DND-41 (cell line): ENCODE data around the gene RTF1.
A peak's percentile ranks its signal among the peaks of the same experiment; 100 is the strongest.

ENCODE experiments used
- ATAC-seq: fragments of 200-7000 bp; cut with Tn5 transposase; 3 replicates; pipeline ENCODE4 v1.9.1; 2021; ENCODE audit warnings: low read depth; ENCODE audit not compliant: insufficient read depth
- DNase-seq: peaks from one replicate; pipeline ENCODE4 v3.0.0-alpha.2; 2020
- H2AFZ ChIP-seq: 2 replicates; pipeline ENCODE4 v1.6.0; 2012; ENCODE audit warnings: low read depth, low read length
- H3K27ac ChIP-seq: 2 replicates; pipeline ENCODE4 v1.5.1; 2012; ENCODE audit warnings: low read length, inconsistent platforms
- H3K27me3 ChIP-seq: fragments of 200-600 bp; sonication (generic); 2 replicates; pipeline ENCODE4 v1.6.0; 2012; ENCODE audit warnings: low read length, mild to moderate bottlenecking, inconsistent platforms; ENCODE audit not compliant: insufficient read depth, poor library complexity
- H3K36me3 ChIP-seq: 2 replicates; pipeline ENCODE4 v1.5.1; 2012; ENCODE audit warnings: low read length, inconsistent platforms; ENCODE audit not compliant: insufficient read depth
- H3K4me1 ChIP-seq: 2 replicates; pipeline ENCODE4 v1.5.1; 2012; ENCODE audit warnings: mild to moderate bottlenecking, low read length; ENCODE audit not compliant: insufficient read depth
- H3K4me2 ChIP-seq: 2 replicates; pipeline ENCODE4 v1.6.0; 2012; ENCODE audit warnings: mild to moderate bottlenecking, moderate library complexity, low read length, inconsistent platforms; ENCODE audit not compliant: insufficient read depth
- H3K4me3 ChIP-seq, 2 experiments: fragments of 200-600 bp in 1 of 2; shearing (Covaris generic) in 1 of 2; 2 replicates each; pipeline ENCODE4 v1.5.1; 2012 to 2016; ENCODE audit warnings: inconsistent platforms in 2 of 2, low read length in 2 of 2, mild to moderate bottlenecking in 2 of 2, low read depth in 1 of 2, moderate library complexity in 1 of 2
- H3K79me2 ChIP-seq: 2 replicates; pipeline ENCODE4 v1.6.0; 2012; ENCODE audit warnings: low read length, inconsistent platforms; ENCODE audit not compliant: insufficient read depth
- H3K9ac ChIP-seq: 2 replicates; pipeline ENCODE4 v1.6.0; 2012; ENCODE audit warnings: low read depth, mild to moderate bottlenecking, inconsistent platforms, low read length, moderate library complexity
- H3K9me3 ChIP-seq: 2 replicates; pipeline ENCODE4 v1.5.1; 2012; ENCODE audit warnings: low read length, moderate library complexity, mild to moderate bottlenecking, inconsistent platforms; ENCODE audit not compliant: insufficient read depth, severe bottlenecking
- H4K20me1 ChIP-seq: 2 replicates; pipeline ENCODE4 v1.6.0; 2012; ENCODE audit warnings: low read length; ENCODE audit not compliant: insufficient read depth
- CTCF ChIP-seq: IDR thresholded peaks from 2 replicates; pipeline ENCODE4 v1.5.1; 2012; ENCODE audit warnings: borderline replicate concordance, low read length, moderate library complexity, mild to moderate bottlenecking; ENCODE audit not compliant: poor library complexity, severe bottlenecking; ENCODE audit errors: extremely low read depth
- EZH2 ChIP-seq: IDR thresholded peaks from 3 replicates; pipeline ENCODE4 v1.6.1; 2012; ENCODE audit warnings: borderline replicate concordance, low read depth, mild to moderate bottlenecking, moderate library complexity, low read length, inconsistent platforms; ENCODE audit not compliant: severe bottlenecking

The RTF1 gene

GRCh38 chr15:41462084-41462795, 45.3 kb downstream of the RTF1 start:
- Histone ChIP-seq H3K79me2 (no peaks in the 10 kb centered on the region), H3K4me2 (no peak overlapping the region), H3K36me3 (peaks cover 61% of the 10 kb centered on the region), H4K20me1 (no peaks in the 10 kb centered on the region; the same call in 1 of the 2 replicates), H3K9ac (no peak overlapping the region), H3K4me3 (no peak overlapping the region), H3K9me3 (no peaks in the 10 kb centered on the region), H3K27ac (no peak overlapping the region), H2AFZ (no peak overlapping the region), H3K27me3 (no peaks in the 10 kb centered on the region), H3K4me1 (no peaks in the 10 kb centered on the region)
- ATAC-seq (no peak), DNase-seq (no peak)
- TF ChIP-seq EZH2 (no peak), CTCF (no peak)

GRCh38 chr15:41464889-41465580, 48.1 kb downstream of the RTF1 start:
- H3K27me3 ChIP-seq, result no peaks in the 10 kb centered on the region

DNA sequence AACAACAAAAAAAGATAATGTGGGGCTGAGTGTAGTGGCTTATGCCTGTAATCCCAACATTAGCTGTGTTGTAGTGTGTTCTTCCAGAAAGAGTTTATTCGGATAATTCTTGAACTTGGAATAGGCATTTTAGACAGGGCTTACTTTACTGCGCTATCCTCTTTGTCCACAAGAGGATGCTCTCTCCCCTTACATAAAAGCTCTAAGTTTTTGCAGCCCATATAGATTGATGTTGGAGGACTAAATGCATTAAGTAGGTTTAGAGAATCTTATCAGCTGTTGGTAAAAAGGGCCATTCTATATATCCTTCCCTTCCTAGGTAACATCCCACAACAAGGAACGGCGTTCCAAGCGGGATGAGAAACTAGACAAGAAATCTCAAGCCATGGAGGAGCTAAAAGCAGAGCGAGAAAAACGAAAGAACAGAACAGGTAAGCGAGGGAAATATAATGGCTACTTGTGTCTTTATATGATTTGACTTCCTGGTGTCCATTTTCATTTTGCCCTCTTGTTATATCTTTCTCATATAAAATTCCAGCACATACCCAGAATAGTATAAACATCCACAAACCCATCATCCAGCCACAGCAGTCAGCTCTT, 49.0 kb downstream of the RTF1 start:
- peak; percentile 74 for ATAC-seq
- Histone ChIP-seq H3K4me2 (no peak overlapping the region), H3K79me2 (no peaks in the 10 kb centered on the region), H3K9ac (no peak overlapping the region), H4K20me1 (no peaks in the 10 kb centered on the region; the same call in 1 of the 2 replicates), H2AFZ (no peak overlapping the region), H3K36me3 (peaks cover 67% of the 10 kb centered on the region), H3K4me3 (no peak overlapping the region), H3K27ac (no peak overlapping the region), H3K27me3 (no peaks in the 10 kb centered on the region), H3K4me1 (no peaks in the 10 kb centered on the region), H3K9me3 (no peaks in the 10 kb centered on the region)
- peak; percentile 19 for DNase-seq
- TF ChIP-seq EZH2 (no peak), CTCF (peak; percentile 90)

More at GRCh38 chr15:41464889-41465580, 48.1 kb downstream of the RTF1 start:
- Histone ChIP-seq H3K4me2 (no peak overlapping the region), H3K79me2 (no peaks in the 10 kb centered on the region), H3K27ac (no peak overlapping the region), H3K4me1 (no peaks in the 10 kb centered on the region), H2AFZ (no peak overlapping the region), H3K9me3 (no peaks in the 10 kb centered on the region), H4K20me1 (no peaks in the 10 kb centered on the region; the same call in 1 of the 2 replicates), H3K9ac (no peak overlapping the region), H3K4me3 (no peak overlapping the region), H3K36me3 (peaks cover 64% of the 10 kb centered on the region)
- ATAC-seq, result no peak
- DNase-seq, result no peak
- no peak for TF ChIP-seq EZH2
- TF ChIP-seq CTCF, result no peak
